ENCODE results near the gene YARS1.

DNA sequence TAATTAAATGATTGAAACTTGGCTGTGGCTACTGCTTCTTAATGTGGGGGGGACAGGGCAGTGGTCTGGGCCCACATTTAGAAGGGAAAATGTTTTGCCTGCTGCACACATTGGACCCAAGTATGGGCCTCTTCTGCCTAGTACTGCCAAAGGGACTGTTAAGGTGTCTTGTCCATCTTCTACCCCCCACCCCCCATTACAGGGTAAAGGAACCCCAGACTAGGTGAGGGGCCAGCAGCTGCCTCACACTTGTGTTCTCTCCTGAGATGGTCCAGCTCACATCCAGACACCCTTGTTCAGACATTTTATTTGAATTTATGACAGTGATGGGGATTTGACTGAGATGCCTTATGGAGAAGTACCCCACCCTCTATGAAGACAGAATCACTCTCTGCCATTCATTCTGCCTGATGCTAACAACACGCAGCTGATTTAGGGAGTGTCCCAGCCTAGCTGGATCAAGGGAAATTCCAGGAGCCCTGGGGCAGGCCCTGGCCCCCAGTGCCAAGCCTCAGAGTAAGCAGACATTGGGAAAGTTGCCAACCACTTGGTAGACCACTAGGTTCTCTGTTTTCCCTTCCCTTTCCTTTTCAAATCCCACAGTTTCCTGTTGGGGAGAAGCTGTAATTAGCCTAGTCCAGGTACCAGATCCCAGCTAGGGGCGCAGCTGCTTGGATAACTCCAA is 42.1 kb downstream of the YARS1 start:
- TF ChIP-seq, protein P1, sequence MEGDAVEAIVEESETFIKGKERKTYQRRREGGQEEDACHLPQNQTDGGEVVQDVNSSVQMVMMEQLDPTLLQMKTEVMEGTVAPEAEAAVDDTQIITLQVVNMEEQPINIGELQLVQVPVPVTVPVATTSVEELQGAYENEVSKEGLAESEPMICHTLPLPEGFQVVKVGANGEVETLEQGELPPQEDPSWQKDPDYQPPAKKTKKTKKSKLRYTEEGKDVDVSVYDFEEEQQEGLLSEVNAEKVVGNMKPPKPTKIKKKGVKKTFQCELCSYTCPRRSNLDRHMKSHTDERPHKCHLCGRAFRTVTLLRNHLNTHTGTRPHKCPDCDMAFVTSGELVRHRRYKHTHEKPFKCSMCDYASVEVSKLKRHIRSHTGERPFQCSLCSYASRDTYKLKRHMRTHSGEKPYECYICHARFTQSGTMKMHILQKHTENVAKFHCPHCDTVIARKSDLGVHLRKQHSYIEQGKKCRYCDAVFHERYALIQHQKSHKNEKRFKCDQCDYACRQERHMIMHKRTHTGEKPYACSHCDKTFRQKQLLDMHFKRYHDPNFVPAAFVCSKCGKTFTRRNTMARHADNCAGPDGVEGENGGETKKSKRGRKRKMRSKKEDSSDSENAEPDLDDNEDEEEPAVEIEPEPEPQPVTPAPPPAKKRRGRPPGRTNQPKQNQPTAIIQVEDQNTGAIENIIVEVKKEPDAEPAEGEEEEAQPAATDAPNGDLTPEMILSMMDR (IDR thresholded peaks at IDR 0.05; ENCODE audit: low read length), result no peak
- TF ChIP-seq EZH2 (optimal IDR thresholded peaks at IDR 0.05; ENCODE audit: low read depth, low read length), result no peak
